ENCODE measurements around the gene REL.

DNA sequence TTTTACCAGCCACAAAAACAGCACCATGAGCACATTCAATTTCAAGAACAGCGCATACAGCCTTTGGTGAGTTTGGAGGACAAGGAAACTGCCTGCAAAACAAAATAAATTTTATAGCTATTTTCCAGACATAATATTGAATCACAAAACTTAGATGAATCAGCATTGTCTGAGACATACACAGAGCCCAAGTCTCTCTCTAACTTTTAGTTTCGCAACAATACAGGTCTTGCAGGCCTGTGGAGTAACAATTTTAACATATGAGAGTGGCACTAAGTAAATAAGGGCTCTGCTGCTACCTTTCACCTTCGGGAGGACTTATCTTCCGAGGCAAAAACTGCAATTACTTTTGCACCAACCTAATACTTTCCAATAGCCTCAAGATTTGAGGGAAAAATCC lies 80.1 kb downstream of the REL start:
- TF ChIP-seq FOXA1 (IDR thresholded peaks at IDR 0.05; ENCODE audit: borderline replicate concordance) = no peak
- TF ChIP-seq CHD4 (IDR thresholded peaks at IDR 0.05; ENCODE audit: insufficient read depth, insufficient replicate concordance, low read depth, low read length, poor library complexity, severe bottlenecking) = no peak
- TF ChIP-seq ZNF696 (CRISPR knock-in tag; conservative IDR thresholded peaks at IDR 0.05) = no peak
- TF ChIP-seq FOSL1 (tag; conservative IDR thresholded peaks at IDR 0.05) = no peak
- no peak for TF ChIP-seq KDM1A (IDR thresholded peaks at IDR 0.05)
- TF ChIP-seq CTCF (IDR thresholded peaks at IDR 0.05 in 2 of 3, conservative IDR thresholded peaks at IDR 0.05 in 1 of 3; ENCODE audit: insufficient read depth in 2 of 3, low read depth in 1 of 3, low read length in 3 of 3) = no peak
- no peak for TF ChIP-seq CHCHD3 (CRISPR knock-in tag; IDR thresholded peaks at IDR 0.05)
- no peak for TF ChIP-seq KAT7 (CRISPR knock-in tag; IDR thresholded peaks at IDR 0.05; ENCODE audit: borderline replicate concordance)
- TF ChIP-seq CBX2 (IDR thresholded peaks at IDR 0.05; ENCODE audit: insufficient read depth, low read length, poor library complexity, severe bottlenecking) = no peak
- no peak for TF ChIP-seq IRF2 (CRISPR knock-in tag; IDR thresholded peaks at IDR 0.05)
- TF ChIP-seq, protein P1, sequence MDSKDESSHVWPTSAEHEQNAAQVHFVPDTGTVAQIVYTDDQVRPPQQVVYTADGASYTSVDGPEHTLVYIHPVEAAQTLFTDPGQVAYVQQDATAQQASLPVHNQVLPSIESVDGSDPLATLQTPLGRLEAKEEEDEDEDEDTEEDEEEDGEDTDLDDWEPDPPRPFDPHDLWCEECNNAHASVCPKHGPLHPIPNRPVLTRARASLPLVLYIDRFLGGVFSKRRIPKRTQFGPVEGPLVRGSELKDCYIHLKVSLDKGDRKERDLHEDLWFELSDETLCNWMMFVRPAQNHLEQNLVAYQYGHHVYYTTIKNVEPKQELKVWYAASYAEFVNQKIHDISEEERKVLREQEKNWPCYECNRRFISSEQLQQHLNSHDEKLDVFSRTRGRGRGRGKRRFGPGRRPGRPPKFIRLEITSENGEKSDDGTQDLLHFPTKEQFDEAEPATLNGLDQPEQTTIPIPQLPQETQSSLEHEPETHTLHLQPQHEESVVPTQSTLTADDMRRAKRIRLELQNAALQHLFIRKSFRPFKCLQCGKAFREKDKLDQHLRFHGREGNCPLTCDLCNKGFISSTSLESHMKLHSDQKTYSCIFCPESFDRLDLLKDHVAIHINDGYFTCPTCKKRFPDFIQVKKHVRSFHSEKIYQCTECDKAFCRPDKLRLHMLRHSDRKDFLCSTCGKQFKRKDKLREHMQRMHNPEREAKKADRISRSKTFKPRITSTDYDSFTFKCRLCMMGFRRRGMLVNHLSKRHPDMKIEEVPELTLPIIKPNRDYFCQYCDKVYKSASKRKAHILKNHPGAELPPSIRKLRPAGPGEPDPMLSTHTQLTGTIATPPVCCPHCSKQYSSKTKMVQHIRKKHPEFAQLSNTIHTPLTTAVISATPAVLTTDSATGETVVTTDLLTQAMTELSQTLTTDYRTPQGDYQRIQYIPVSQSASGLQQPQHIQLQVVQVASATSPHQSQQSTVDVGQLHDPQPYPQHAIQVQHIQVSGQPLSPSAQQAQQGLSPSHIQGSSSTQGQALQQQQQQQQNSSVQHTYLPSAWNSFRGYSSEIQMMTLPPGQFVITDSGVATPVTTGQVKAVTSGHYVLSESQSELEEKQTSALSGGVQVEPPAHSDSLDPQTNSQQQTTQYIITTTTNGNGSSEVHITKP (IDR thresholded peaks at IDR 0.05; ENCODE audit: partially characterized antibody) = no peak
